Transverse colon (tissue), 4 donors: ENCODE results near the gene UNC13B. TPM values are rescaled to one million over a fixed set of nuclear protein-coding genes. Genes with fewer than 3 reads are reported as not detected.

Experiments used
- DNase-seq: peaks from one replicate; pipeline ENCODE4 v3.0.0-alpha.2; 2019
- H3K27ac ChIP-seq, 4 donors: fragments of 200-600 bp; sonication (generic); 2 replicates each; pipeline ENCODE4 v1.5.1; 2016 to 2018; ENCODE audit warnings: inconsistent platforms in 4 of 4
- H3K27me3 ChIP-seq: fragments of 200-600 bp; sonication (generic); 2 replicates; pipeline ENCODE4 v1.5.1; 2017; ENCODE audit warnings: inconsistent platforms
- H3K36me3 ChIP-seq, 4 donors: fragments of 200-600 bp; sonication (generic); 2 replicates each; pipeline ENCODE4 v1.5.1; 2017 to 2019; ENCODE audit warnings: inconsistent platforms in 4 of 4
- H3K4me1 ChIP-seq, 4 donors: fragments of 200-600 bp; sonication (generic); 2 replicates each; pipeline ENCODE4 v1.5.1; 2017 to 2020; ENCODE audit warnings: inconsistent platforms in 4 of 4
- H3K4me3 ChIP-seq, 4 donors: fragments of 200-600 bp; sonication (generic); 1 replicate in 1 of 4; 2 replicates in 3 of 4; pipeline versions ENCODE4 v1.5.1 to v1.6.1; 2017 to 2019; ENCODE audit warnings: inconsistent platforms in 4 of 4
- H3K9me3 ChIP-seq, 2 donors: fragments of 200-600 bp; sonication (generic); 2 replicates each; pipeline ENCODE4 v1.5.1; 2017 to 2019; ENCODE audit warnings: inconsistent platforms in 2 of 2
- CTCF ChIP-seq, 5 experiments: fragments of 200-600 bp in 3 of 5; fragments of 450-650 bp in 2 of 5; sonication (generic) in 3 of 5; IDR thresholded peaks; 1 replicate in 2 of 5; 2 replicates in 3 of 5; pipeline ENCODE4 v1.5.1; 2016 to 2017; ENCODE audit warnings: antibody characterized with exemption in 5 of 5, inconsistent platforms in 3 of 5, mild to moderate bottlenecking in 2 of 5, moderate library complexity in 1 of 5
- EP300 ChIP-seq: sonication (generic); formaldehyde crosslinking; IDR thresholded peaks from one replicate; pipeline ENCODE4 v1.6.1; 2017; ENCODE audit warnings: antibody characterized with exemption, low read depth
- POLR2A ChIP-seq: fragments of 450-650 bp; IDR thresholded peaks from one replicate; pipeline ENCODE4 v1.6.1; 2016; ENCODE audit warnings: antibody characterized with exemption, mild to moderate bottlenecking, moderate library complexity
- POLR2AphosphoS5 ChIP-seq, 3 donors: sonication (generic); formaldehyde crosslinking; IDR thresholded peaks; one replicate each; pipeline ENCODE4 v1.6.1; 2016; ENCODE audit warnings: antibody characterized with exemption in 3 of 3
- WGBS, 2 donors: methylation state at CpG; one replicate each; pipeline ENCODE4 v1.1.5; 2018; ENCODE audit warnings: low coverage in 1 of 2; 5-methylcytosine and 5-hydroxymethylcytosine counted together
- in situ Hi-C, 4 donors: fragments of 200-750 bp; cut with MboI; loops; one replicate each; pipeline versions ENCODE4 v1.15.0 to v1.15.1; 2017; ENCODE audit warnings: low sequenced_read_pairs in 3 of 4, low pct_ligation_motif_present in 1 of 4, low pct_unique_long_range_greater_than_20kb in 1 of 4
- intact Hi-C: fragments of 100-400 bp; cut with DNase I; formaldehyde crosslinking; loops from one replicate; pipeline ENCODE4 v1.15.1; 2023; ENCODE audit warnings: low total_unique reads
- total RNA-seq, 4 donors: library from RNA; depleted of rRNA; stranded (reverse); fragments of >200 nt; gene quantifications; one replicate each; pipeline ENCODE4 v1.1.0, GENCODE V29; 2016

Gene UNC13B
- total RNA-seq, 4 donors from 2014 or later, result 52.1 to 67.0 (median 58.9) TPM

GRCh38 chr9:35333551-35333950 is 171.7 kb downstream of the UNC13B start:
- H3K36me3 ChIP-seq, result no peaks in the 10 kb centered on the region
- no peaks in the 10 kb centered on the region for H3K4me1 ChIP-seq
- no peaks in the 10 kb centered on the region for H3K27me3 ChIP-seq
- TF ChIP-seq POLR2AphosphoS5 (IDR thresholded peaks at IDR 0.05), result no peak
- no peak for TF ChIP-seq EP300
- TF ChIP-seq CTCF (IDR thresholded peaks at IDR 0.05), result no peak
- TF ChIP-seq POLR2A, result no peak
- no peak for DNase-seq
- WGBS, 2 donors, result 71 to 93% methylated on average over 1 of the region's 1 CpG
- no peaks in the 10 kb centered on the region for H3K9me3 ChIP-seq
- intact Hi-C loops, result no loop called here
- no peak overlapping the region for H3K27ac ChIP-seq
- in situ Hi-C loops, result no loop called here
- H3K4me3 ChIP-seq, result no peak overlapping the region

DNA sequence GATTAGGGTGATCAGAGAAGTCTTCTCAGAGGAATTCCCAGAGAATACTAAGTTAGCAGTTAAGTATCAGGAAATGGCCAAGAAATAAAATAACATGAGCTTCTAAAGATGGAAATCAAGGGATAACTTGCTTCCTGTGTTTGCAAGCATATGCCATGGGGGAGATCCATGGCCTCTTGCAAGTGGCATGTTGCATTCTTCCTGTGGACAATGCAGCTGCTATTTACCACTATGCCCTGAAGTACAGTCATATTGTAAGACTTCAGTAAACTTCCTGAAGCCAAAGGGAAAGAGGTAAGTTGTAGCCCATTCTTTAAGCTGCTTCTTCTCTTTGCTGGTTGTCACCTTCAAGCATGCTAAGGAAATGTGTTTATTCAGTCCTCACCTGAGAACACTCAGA is 173.4 kb downstream of the UNC13B start:
- H3K27ac ChIP-seq, result no peak overlapping the region
- in situ Hi-C loops, result no loop called here

GRCh38 chr9:35338086-35338485 is 176.3 kb downstream of the UNC13B start:
- no peak overlapping the region for H3K27ac ChIP-seq

More for the DNA sequence above, 173.4 kb downstream of the UNC13B start:
- Histone ChIP-seq H3K9me3 (no peaks in the 10 kb centered on the region), H3K4me3 (no peak overlapping the region), H3K4me1 (no peaks in the 10 kb centered on the region), H3K36me3 (no peaks in the 10 kb centered on the region), H3K27me3 (no peaks in the 10 kb centered on the region)
- TF ChIP-seq CTCF (IDR thresholded peaks at IDR 0.05) (no peak), POLR2AphosphoS5 (IDR thresholded peaks at IDR 0.05) (no peak), POLR2A (no peak), EP300 (no peak)
- intact Hi-C loops, result no loop called here
- DNase-seq, result no peak

GRCh38 chr9:35338561-35339274 is 176.9 kb downstream of the UNC13B start:
- Histone ChIP-seq H3K27ac (no peak overlapping the region), H3K4me3 (no peak overlapping the region), H3K36me3 (no peaks in the 10 kb centered on the region), H3K9me3 (no peaks in the 10 kb centered on the region), H3K27me3 (no peaks in the 10 kb centered on the region), H3K4me1 (peaks cover 0 to 12% (median 0%) of the 10 kb centered on the region in 4 donors)
- intact Hi-C loops (no loop called here), in situ Hi-C loops (no loop called here)
- DNase-seq, result no peak
- TF ChIP-seq POLR2AphosphoS5 (IDR thresholded peaks at IDR 0.05) (no peak), EP300 (no peak), CTCF (IDR thresholded peaks at IDR 0.05) (no peak), POLR2A (no peak)
- WGBS, 2 donors, result 75 to 100% methylated on average over 3 to 6 of the region's 6 CpGs

More at GRCh38 chr9:35338086-35338485, 176.3 kb downstream of the UNC13B start:
- H3K27me3 ChIP-seq, result no peaks in the 10 kb centered on the region
- DNase-seq, result no peak
- TF ChIP-seq EP300 (no peak), POLR2A (no peak), POLR2AphosphoS5 (IDR thresholded peaks at IDR 0.05) (no peak), CTCF (IDR thresholded peaks at IDR 0.05) (no peak)
- peaks cover 0 to 12% (median 0%) of the 10 kb centered on the region in 4 donors for H3K4me1 ChIP-seq
- 67 to 77% methylated on average over 2 of the region's 2 CpGs for WGBS, 2 donors
- intact Hi-C loops, result no loop called here
- H3K4me3 ChIP-seq, result no peak overlapping the region
- no peaks in the 10 kb centered on the region for H3K36me3 ChIP-seq
- H3K9me3 ChIP-seq, result no peaks in the 10 kb centered on the region
- in situ Hi-C loops, result no loop called here
